GM11168 (cell line): ENCODE results near the gene TMEM53.

Experiments
- in situ Hi-C: fragments of 300-500 bp; cut with MboI; formaldehyde crosslinking; loops from one replicate; pipeline ENCODE4 v1.12.0; 2022; ENCODE audit warnings: low sequenced_read_pairs; ENCODE audit not compliant: unreplicated experiment

The TMEM53 gene

DNA sequence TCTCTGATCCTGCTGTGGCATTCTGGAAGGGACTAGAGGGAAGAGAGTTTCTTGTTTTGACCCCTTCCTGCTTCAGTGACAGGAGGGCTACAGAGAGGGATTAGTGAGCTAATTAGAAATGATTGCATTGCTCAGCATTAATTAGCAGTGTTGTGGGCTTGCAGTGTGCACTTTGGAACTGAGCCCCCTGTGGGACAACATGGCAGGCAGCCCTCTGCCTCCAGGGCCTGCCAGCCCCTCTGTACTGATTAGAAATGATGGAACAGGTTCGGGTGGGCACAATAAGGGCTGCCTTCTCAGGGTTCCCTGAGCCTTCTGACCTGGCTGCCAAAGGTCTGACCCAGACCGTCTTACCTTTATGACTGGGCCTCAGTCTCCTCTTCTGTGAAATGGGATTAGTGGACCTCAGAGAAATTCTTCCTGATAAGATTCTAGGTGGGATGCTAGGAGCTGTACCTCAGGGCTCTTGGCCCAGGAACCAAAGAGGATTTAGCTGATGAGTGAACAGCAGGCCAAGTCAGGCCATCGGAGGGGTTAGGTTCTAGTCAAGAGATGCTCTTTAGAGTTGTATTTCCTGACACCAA, 39.6 kb downstream of the TMEM53 start:
- in situ Hi-C loops: no loop called here

DNA sequence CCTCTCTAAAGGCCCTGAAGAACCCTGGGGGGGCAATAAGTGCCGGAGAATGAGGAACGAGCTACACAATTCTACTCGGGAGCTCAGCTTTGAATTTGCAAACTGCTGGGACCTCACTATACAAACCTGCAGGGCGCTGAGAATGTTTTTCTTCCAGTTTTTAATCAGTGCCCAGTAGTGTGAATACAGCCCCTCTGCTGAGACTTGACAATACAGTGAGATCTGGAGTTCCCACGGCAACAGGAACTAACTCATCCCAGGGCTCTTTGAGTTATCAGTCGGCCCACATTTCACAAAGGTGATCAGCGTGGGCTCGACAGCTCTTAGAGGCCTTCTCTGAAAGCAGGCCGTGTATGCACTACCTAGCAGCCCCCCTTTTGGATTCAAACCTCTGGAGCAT, 41.7 kb downstream of the TMEM53 start:
- in situ Hi-C loops: no loop called here

DNA sequence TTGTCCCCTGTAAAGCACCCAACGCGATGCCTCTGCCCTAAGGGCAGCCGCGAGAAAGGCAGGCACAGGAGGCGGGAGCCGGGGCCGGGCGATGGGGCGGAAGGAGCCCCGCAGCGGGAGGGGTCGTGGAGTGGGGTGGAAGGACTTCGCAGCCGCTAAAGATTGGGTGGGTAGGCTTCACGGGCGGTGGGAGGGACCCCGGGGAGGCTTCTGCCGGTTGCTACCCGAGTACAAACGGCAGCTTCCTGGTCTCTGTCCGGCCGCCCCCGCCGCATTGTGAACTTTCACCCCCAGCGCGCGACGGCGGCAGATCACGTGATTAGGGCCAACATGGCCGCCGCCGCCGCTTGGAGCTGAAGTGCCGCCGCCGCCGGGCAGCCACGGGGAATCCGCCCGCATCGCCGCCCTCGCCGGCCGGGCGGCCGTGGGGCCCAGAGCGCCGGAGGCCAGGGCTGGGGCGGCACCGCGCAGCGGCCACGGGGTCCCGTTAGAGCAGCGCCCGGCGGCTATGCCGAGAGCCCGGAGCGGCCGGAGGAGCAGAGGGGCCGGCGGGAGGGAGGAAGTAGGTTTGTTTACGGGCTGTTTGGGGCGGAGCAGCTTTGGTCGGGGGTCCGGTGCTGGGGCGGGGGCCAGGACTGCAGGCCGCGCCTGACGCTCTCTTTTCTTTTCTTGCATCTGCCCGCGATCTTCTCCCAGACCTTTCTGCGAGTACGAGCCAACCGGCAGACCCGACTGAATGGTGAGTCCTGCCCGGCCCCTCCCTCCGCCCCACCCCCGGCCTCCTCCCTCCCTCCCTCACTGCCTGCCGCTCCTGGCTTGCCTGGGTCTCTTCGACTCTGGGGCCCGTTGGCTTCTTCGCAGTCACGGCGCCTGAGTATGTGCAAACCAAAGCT, 42.4 kb downstream of the TMEM53 start:
- in situ Hi-C loops: no loop called here

GRCh38 chr1:44631333-44631646, 43.0 kb downstream of the TMEM53 start:
- in situ Hi-C loops: no loop called here

DNA sequence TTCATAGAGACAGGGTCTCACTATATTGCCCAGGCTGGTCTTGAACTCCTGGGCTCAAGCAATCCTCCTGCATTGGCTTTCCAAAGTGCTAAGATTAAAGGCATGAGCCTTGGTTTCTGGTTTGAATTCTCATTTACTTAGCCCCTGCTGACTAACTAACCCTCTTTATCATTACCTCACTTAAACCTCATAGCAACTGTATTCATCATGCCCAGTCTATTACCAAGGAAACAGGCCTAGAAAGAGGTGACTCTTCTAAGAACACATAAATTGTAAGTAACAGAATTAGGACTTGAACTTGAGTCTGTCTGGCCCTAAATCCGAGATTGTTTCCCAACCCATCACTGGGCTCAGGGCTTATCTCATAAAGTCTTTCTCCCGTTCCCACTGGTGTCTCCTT, 44.2 kb downstream of the TMEM53 start:
- in situ Hi-C loops: no loop called here

GRCh38 chr1:44628962-44629756, 45.1 kb downstream of the TMEM53 start:
- in situ Hi-C loops: no loop called here

DNA sequence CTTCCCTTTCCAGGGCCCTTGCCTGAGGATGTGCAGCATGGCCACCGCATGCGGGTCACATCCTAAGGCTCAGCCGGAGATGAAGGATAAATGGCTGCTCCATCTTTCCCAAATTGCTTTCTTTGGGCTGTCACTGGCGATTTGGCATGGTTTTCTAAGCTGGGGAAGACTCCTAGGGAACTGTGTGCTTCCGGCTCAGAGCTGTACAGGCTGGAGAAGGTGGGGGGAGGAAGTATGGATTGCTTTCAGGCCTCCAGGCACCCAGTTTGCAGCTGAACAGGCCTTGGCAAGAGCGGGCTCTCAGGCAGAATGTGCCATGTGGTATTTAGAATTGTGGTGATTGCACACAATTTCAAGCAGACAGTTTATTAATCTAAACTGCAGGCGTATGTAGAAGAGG, 48.9 kb downstream of the TMEM53 start:
- in situ Hi-C loops: no loop called here

DNA sequence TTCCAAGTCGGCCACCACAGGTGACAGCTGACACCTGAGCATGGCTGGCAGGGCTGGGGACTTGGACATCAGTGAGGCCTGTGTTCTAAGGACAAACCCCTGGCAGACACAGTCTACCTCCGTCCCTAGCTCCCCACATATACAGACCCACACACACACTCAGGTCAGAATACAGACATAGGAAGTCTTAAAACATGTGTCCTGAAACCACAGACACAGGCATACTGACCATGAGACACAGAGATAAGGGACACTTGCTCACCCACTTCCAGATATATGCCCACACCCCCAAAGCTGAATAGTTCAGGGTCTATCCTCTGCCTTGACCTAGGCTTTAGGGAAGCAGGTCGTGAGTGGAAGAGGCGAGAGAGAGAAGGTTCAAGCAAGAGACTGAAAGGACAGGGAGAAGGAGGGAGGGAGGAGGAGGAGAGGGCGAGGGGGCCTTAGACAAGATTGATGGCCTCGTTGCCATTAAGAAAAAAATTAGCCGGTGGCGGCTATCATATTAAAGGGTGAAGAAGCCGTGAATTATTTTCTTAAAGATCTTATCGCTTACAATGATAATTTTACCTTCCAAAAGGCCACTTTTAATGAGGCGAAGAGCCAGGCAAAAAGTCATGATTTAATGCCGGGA, 49.9 kb downstream of the TMEM53 start:
- in situ Hi-C loops: no loop called here

GRCh38 chr1:44621841-44622286, 52.4 kb downstream of the TMEM53 start:
- in situ Hi-C loops: no loop called here

GRCh38 chr1:44620072-44620471, 54.2 kb downstream of the TMEM53 start:
- in situ Hi-C loops: no loop called here

DNA sequence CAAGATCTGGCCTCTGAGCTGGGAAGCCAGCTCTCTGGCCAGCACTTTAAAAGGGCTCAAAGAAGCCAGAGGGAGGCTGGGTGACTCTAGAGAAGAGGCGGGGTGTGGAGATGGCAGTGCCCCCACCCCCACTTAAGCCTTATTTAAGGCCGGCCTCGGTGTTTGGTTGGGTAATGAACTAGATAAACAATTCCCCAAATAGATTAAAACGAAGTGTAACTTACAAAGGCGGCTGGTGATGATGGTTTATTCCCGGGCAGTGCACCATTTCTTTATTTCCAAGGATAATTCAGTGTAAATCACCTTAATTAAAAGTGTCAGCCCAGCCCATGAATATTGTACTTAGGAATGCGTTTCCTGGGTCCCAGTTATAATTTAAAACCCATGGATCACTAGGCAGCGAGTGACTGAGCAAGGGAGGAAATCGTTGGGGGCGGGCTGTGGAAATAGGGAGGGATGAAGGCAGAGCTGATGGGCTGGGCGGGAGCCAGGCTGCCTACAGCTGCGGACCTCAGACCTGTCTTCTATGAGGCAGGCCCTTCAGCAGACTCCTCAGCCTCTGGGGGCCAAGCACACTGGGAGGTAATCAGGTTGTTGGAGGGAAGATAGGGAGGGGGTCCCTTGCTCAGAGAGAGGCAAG, 54.9 kb downstream of the TMEM53 start:
- in situ Hi-C loops: no loop called here

DNA sequence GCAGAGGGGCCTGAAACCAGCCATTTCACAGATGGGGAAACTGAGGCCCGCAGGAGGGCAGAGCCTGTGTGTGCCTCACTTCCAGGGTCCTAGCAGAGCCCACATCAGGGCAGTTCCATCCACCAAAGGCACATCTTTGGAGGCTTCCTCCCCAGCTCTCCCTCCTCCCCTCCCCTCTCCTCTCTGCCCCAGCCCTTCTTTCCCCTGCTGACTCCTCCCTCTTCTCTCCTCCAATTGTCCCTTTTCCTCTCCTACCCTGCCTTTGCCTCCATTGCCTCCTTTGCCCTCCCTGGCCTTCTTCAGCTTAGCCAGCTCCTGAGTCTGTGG, 56.6 kb downstream of the TMEM53 start:
- in situ Hi-C loops: no loop called here

DNA sequence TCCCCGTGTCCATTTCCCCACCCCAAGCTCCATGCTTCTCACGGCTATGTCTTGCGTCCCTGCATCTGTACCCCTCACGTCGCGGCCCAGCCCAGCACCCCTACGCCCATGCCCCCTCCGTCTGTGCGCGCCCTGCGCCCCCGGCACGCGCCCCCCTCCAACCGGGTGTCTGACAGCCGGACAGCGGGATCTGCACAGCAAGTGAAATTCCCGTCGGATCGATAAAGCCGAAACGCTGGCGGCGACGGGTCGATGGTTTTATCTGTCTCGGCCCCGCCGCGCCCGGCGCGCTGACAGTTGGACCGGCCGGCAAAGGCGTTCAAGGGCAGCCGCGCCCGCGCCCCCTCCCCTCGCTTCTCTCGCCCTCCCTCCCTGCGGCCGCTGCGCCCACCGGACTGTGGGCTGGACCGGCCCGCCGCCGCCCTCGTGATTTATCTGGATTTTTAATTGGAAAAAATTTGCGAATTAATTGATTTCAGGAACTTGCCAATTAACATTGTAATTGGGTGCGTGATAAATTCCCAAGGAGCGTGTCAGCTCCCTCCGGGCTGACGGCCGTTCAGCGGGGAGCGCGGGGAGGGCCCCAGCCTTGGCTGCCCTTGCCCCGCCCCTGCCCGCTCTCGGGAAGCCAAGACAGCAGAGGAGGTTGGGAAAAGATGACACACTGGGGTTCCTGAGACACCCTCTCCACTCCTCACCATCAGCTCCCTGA, 57.1 kb downstream of the TMEM53 start:
- in situ Hi-C loops: no loop called here

DNA sequence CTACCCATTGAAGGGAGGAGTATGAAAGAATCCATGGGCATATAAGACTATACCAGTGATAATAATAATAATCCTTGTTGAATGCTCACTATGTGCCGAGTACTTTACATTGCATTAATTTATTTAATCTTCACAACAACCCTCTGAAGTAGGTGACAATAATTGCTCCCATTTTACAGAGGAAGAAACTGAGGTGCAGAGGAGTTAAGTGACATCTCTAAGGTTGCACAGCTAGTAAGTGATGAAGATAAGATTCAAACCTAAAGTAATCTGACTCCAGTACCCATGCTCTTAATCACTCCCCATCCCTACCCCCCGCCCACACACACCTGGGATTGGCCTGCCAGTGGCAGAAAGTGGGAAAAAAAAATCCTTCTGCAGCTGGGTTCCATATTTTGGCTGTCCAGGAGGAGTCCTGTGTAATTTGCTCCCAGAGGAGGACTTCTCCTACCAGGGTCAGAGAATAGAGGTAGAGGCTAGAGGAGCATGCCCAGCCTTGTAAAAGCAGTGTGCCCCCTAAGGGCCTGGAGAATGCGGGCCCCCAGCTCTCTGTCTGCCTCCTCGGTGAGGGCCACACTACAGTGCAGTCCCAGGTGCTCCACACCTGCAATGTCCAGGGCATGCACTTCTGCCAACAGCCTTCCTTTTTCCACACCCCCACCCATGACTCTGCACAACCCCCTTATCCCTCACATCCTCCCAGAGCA, 57.8 kb downstream of the TMEM53 start:
- in situ Hi-C loops: no loop called here

- in situ Hi-C loops: no loop called here
Measured at GRCh38 chr1:44613941-44614340, 60.3 kb downstream of the TMEM53 start.

GRCh38 chr1:44611866-44612265, 62.4 kb downstream of the TMEM53 start:
- in situ Hi-C loops: no loop called here

- in situ Hi-C loops: no loop called here
Measured at GRCh38 chr1:44611419-44611818, 62.9 kb downstream of the TMEM53 start.

GRCh38 chr1:44610527-44611148, 63.6 kb downstream of the TMEM53 start:
- in situ Hi-C loops: no loop called here
